Right ventricle myocardium inferior (tissue), 1 donor: ENCODE results near the gene RPS6KB2. TPM values are rescaled to one million over a fixed set of nuclear protein-coding genes. Genes with fewer than 3 reads are reported as not detected.

Experiments
- ATAC-seq: fragments of 200-7000 bp; cut with Tn5 transposase; one replicate; pipeline ENCODE4 v1.9.1; 2020; ENCODE audit warnings: mild to moderate bottlenecking, moderate library complexity
- DNase-seq: peaks from one replicate; pipeline ENCODE4 v3.0.0; 2021; ENCODE audit errors: missing footprints
- intact Hi-C: fragments of 100-400 bp; cut with DNase I; formaldehyde crosslinking; loops from one replicate; pipeline ENCODE4 v1.11.0; 2022
- total RNA-seq: library from RNA; stranded (reverse); fragmentation: NEBNext Ultra II Directional; extraction: Animal tissue kit (Norgen Biotek cat#: 25700); gene quantifications from one replicate; pipeline ENCODE4 v1.2.1, GENCODE V29; 2021
- donor health status: DM: no; HTN: yes; CAD: no; lungs with severe emphysema.

RPS6KB2 gene
- total RNA-seq, 1 donor from 2014 or later, result 27.8 TPM

- intact Hi-C loops, result no loop called here
- DNase-seq (no peak), ATAC-seq (no peak)
Observed at GRCh38 chr11:67437082-67437808, 9.0 kb downstream of the RPS6KB2 start, which contains the start of gene PTPRCAP. Gene PTPRCAP (minus strand): TSS chr11:67437682. CDS start chr11:67437619, 63 bp downstream.

- ATAC-seq (no peak), DNase-seq (no peak)
- intact Hi-C loops, result no loop called here
Observed at GRCh38 chr11:67437809-67438157, 9.5 kb downstream of the RPS6KB2 start.

GRCh38 chr11:67438158-67438902 is 10.0 kb downstream of the RPS6KB2 start:
- intact Hi-C loops, result no loop called here
- DNase-seq (no peak), ATAC-seq (no peak)

GRCh38 chr11:67439321-67440228 is 11.3 kb downstream of the RPS6KB2 start:
- no peak for ATAC-seq
- no peak for DNase-seq
- intact Hi-C loops, result no loop called here

GRCh38 chr11:67440229-67441097 is 12.2 kb downstream of the RPS6KB2 start:
- intact Hi-C loops, result no loop called here
- ATAC-seq, result no peak
- no peak for DNase-seq

GRCh38 chr11:67441098-67441563 is 12.8 kb downstream of the RPS6KB2 start:
- intact Hi-C loops, result no loop called here
- DNase-seq (peak; percentile 43), ATAC-seq (no peak)

GRCh38 chr11:67441731-67442351 is 13.5 kb downstream of the RPS6KB2 start:
- no peak for ATAC-seq
- DNase-seq, result peak; percentile 52
- intact Hi-C loops, result loop anchor here (2.0 kb wide), 1 partner anchor 27 kb away; the partner anchor contains the start of gene TMEM134

GRCh38 chr11:67442504-67443404 is 14.5 kb downstream of the RPS6KB2 start:
- DNase-seq, result no peak
- intact Hi-C loops, result loop anchor here (2.0 kb wide), 1 partner anchor 26 kb away; the partner anchor contains the start of gene TMEM134
- ATAC-seq, result no peak

- DNase-seq (no peak), ATAC-seq (no peak)
- intact Hi-C loops, result no loop called here
Observed at GRCh38 chr11:67445515-67445914, 17.2 kb downstream of the RPS6KB2 start.

- intact Hi-C loops, result no loop called here
Observed at GRCh38 chr11:67448220-67448609, 19.9 kb downstream of the RPS6KB2 start.

GRCh38 chr11:67449116-67449844 is 21.0 kb downstream of the RPS6KB2 start:
- ATAC-seq (peak; percentile 35), DNase-seq (peak; percentile 62)
- intact Hi-C loops, result no loop called here

More at GRCh38 chr11:67448220-67448609, 19.9 kb downstream of the RPS6KB2 start:
- ATAC-seq (no peak), DNase-seq (no peak)

- no peak for ATAC-seq
- no peak for DNase-seq
- intact Hi-C loops, result no loop called here
Observed at GRCh38 chr11:67450796-67451657, 22.7 kb downstream of the RPS6KB2 start.

GRCh38 chr11:67451658-67451976 is 23.3 kb downstream of the RPS6KB2 start:
- intact Hi-C loops, result no loop called here
- DNase-seq (no peak), ATAC-seq (no peak)

GRCh38 chr11:67452141-67452952 is 24.1 kb downstream of the RPS6KB2 start, which contains the start of gene GPR152:
Gene GPR152 (minus strand): TSS chr11:67452729. CDS start chr11:67452724, 5 bp downstream.
- intact Hi-C loops, result no loop called here
- DNase-seq (no peak), ATAC-seq (no peak)
